ENCODE measurements around the gene BCL2L14.

Gene BCL2L14

GRCh38 chr12:12064596-12064995, 6.1 kb upstream of the BCL2L14 start:
- no peak for DNase-seq

DNA sequence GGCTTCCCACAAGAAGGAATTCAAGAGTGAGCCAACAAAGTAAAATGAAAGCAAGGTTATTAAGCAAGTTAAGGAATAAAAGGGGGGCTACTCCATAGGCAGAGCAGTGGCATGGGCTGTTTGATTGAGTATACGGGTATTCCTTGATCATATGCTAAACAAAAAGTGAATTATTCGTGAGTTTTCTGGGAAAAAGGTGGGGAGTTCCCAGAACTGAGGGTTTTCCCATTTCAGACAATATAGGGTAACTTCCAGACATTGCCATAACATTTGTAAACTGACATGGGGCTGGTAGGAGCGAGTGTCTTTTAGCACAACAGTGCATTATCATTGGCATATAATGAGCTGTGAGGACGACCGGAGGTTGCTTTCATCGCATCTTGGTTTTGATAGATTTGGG, 2.0 kb upstream of the BCL2L14 start:
- DNase-seq: no peak

GRCh38 chr12:12069821-12070548, 754 bp upstream of the BCL2L14 start:
- DNase-seq: no peak

GRCh38 chr12:12072064-12072760, 1.5 kb downstream of the BCL2L14 start:
- DNase-seq: peak; percentile 21

DNA sequence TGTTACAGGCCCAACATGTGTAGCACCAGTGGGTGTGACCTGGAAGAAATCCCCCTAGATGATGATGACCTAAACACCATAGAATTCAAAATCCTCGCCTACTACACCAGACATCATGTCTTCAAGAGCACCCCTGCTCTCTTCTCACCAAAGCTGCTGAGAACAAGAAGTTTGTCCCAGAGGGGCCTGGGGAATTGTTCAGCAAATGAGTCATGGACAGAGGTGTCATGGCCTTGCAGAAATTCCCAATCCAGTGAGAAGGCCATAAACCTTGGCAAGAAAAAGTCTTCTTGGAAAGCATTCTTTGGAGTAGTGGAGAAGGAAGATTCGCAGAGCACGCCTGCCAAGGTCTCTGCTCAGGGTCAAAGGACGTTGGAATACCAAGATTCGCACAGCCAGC, 8.6 kb downstream of the BCL2L14 start:
- no peak for DNase-seq

DNA sequence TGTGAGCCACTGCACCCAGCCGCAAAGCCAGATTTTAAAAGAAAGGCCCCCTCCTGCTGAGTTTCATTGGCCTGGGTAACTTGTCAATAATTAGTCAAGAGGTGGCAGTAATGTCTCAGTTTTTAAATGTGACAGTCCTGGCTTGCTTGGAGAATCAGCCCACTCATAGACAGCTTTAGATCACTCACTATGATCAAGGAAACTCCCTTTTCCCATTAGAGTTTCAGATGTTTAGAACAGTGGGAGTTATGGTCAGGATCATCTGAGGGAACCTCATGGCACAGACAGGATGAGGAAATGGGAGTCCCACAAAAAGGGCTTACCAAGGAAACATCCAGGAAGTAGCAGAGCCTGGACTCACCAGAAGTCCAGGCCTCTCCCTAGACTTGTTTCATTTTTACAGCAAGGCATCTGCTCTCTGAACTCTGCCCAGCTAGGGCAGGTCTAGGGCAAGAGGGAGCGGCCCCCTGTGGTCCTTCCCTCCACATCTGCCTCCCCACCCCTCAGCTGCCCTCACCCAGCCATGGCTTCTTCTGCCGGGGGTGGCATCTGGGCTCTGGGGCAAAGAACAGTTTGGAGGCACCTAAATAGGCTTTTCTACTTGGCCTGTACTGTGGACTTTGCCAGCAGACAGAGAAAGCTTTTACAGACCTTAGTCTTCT, 11.2 kb downstream of the BCL2L14 start:
- DNase-seq: no peak

- DNase-seq: no peak
These were observed 12.9 kb downstream of the BCL2L14 start for GRCh38 chr12:12083688-12084087.

- no peak for DNase-seq
These were observed 15.6 kb downstream of the BCL2L14 start for GRCh38 chr12:12086362-12086761.

DNA sequence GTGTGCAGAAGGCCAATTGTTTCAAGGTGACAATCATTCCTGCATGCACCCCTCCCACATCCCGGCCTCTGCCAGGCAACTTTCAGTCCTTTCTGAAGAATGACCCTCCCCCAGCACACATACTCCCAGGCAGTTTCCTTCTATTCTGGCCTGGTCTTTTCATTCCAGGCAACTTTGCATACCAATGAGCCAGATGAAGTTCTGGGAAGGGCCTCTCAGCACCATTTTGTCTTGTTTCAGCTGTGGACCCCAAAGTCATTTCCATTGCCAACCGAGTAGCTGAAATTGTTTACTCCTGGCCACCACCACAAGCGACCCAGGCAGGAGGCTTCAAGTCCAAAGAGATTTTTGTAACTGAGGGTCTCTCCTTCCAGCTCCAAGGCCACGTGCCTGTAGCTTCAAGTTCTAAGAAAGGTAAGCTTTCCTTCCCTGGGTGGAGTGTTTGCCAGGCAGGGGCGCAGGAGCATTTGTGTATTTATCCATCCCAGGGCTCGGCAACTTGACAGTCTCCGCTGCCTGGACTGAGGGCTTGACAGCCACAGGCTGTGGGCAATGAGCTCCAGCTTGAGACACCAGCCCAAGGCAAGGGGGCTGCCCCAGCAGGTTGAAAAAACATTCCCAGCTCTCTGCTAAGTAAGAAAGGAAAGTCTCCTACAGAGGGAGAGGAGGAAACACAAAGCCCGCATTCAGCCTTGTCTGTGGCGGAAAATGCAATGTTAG, 16.4 kb downstream of the BCL2L14 start:
- no peak for DNase-seq

GRCh38 chr12:12087693-12088034, 16.9 kb downstream of the BCL2L14 start:
- DNase-seq: no peak

GRCh38 chr12:12088147-12088546, 17.4 kb downstream of the BCL2L14 start:
- DNase-seq: no peak

DNA sequence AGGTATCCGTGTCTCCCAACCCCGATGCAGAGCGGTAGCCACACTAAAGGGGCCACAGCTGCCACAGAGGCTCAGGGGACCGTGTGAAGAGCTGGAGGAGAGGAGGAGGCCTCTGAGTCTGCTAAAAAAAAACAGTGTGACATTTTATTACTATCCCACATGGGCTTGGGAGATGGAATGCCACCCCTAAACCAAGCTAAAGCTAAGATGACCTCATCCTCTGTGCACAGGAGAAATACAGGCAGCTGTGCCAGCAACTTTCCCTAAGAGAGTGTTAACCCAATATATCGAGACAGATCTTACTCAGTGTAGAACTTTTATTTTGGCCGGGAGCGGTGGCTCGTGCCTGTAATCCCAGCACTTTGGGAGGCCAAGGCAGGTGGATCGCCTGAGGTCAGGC, 18.0 kb downstream of the BCL2L14 start:
- no peak for DNase-seq

DNA sequence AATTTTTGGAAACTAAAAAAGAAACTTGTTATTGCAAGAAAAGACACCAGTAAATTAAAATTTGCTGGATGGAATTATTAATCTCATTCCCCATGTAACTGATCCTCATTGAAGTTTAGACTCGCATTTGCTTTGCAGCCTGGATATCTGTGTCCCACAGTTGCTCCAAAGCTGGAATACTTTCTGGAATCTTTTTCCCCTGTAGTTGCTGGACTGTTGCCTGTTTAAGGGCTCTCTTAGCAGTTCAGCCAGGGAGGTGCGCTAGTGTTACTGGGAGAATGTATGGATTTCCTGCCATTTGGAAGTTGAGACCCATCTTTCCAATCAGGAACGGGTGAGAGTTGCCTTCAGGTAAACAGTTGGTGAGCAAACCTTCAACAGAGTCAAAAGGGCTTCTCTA, 20.3 kb downstream of the BCL2L14 start:
- no peak for DNase-seq

- no peak for DNase-seq
These were observed 21.4 kb downstream of the BCL2L14 start for GRCh38 chr12:12091977-12092663.

- no peak for DNase-seq
These were observed 23.7 kb downstream of the BCL2L14 start for GRCh38 chr12:12094481-12094880.

DNA sequence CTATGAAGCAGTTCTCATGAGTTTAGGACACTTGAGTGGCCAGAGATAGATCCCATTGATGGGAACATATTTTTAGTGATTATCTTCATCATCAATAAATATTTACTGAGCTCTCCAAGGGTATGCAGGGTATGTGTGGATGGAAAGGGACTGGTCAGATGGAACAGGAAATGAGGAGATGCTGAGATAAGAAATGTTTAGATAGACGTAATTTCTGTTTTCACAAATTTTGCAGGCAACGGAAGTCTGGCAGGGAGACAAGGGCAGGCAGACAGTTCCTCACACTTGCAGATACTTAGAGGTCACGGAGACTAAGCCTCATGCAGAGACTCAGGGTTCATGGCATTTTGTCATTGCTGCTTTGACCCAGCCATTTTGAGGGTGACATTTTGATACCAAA, 24.3 kb downstream of the BCL2L14 start:
- no peak for DNase-seq

- DNase-seq: no peak
These were observed 27.4 kb downstream of the BCL2L14 start for GRCh38 chr12:12097891-12098690.

DNA sequence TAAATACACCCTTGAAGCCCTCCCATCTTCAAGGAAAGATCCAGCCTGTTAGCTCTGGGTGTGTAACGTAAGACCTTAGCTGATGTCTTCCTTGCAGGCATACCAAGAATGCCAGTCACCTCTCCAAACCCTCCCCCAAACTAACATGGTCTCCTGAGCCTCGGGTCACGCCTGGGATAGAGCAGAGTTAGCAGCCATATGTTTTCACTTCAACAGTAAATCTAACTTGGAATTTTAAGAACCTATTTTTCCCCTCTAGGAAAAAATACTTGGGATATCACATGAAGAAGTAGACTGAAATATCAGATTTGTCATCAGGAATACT, 27.9 kb downstream of the BCL2L14 start:
- no peak for DNase-seq

DNA sequence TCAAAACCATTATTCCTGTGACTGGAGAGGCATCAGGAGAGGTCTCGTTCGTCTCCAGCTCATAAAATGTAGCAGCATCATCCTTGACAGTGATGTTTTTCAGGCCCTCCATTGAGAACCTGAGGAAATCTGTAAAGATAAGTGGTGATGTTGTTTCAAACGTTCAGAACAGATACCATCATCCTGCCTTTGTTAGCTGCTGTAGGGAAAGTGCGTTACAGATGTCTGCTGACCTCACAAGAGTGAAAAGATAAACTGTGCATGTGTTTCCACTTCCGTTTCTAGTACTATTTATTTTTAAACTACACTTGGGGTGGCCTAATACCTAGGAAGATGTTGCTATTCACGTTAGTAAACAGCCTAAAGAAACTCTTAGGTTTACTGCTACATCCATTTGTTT, 28.4 kb downstream of the BCL2L14 start:
- DNase-seq: no peak

- DNase-seq: no peak
These were observed 36.9 kb downstream of the BCL2L14 start for GRCh38 chr12:12107678-12108077.

- no peak for DNase-seq
These were observed 37.8 kb downstream of the BCL2L14 start for GRCh38 chr12:12108441-12109058.
